ENCODE data around the gene NMS. TPM values are rescaled to one million over a fixed set of nuclear protein-coding genes. Genes with fewer than 3 reads are reported as not detected.

The NMS gene
- total and polyA plus RNA-seq, 2 of the 8 experiments (the other 6 are each of a cell fraction or from before 2014, with no cell fraction given), result not detected

- H3K9ac ChIP-seq (replicated peaks in 1 of 4; ENCODE audit: extremely low read depth in 1 of 4, low read depth in 3 of 4, low read length in 3 of 4), result no peak overlapping the region
- ChIA-PET CTCF (ENCODE audit: partially characterized antibody) (interaction anchor here (1.1 to 3.0 kb wide), 2 partner anchors 10 to 188 kb away, joined by 4 to 7 read pairs; no protein-coding TSS in a partner anchor), POLR2A (ENCODE audit: partially characterized antibody) (no interaction called here)
- H4K91ac ChIP-seq (replicated peaks; ENCODE audit: insufficient read length, low read length), result no peak overlapping the region
- no peak overlapping the region for H3K4me3 ChIP-seq (ENCODE audit: extremely low read depth in 1 of 4, insufficient read depth in 2 of 4, low read depth in 3 of 4, low read length in 4 of 4)
- H4K20me1 ChIP-seq (replicated peaks in 1 of 2; ENCODE audit: control insufficient read depth in 1 of 2, insufficient read depth in 2 of 2, low read length in 2 of 2), result no peaks in the 10 kb centered on the region
- H3K36me3 ChIP-seq (ENCODE audit: control insufficient read depth in 2 of 4, insufficient read depth in 4 of 4, low read length in 3 of 4), result no peaks in the 10 kb centered on the region
- no peak overlapping the region for H3K14ac ChIP-seq (ENCODE audit: insufficient read length)
- no peak overlapping the region; the same call in 1 of the 2 replicates for H4K8ac ChIP-seq (ENCODE audit: extremely low read depth, insufficient read depth, low read length)
- no peak overlapping the region for H3K56ac ChIP-seq (replicated peaks; ENCODE audit: insufficient read length, low read depth, low read length)
- no peaks in the 10 kb centered on the region for H3K79me1 ChIP-seq (ENCODE audit: low read depth, low read length)
- no peak overlapping the region for H3K27ac ChIP-seq (ENCODE audit: low read depth, low read length)
- WGBS, 2 experiments (ENCODE audit: extremely low coverage in 1 of 2, insufficient coverage in 1 of 2, insufficient read length in 1 of 2, insufficient replicate concordance in 2 of 2, low coverage in 1 of 2, low lambda C conversion rate in 2 of 2, missing lambda C conversion rate in 1 of 2), result 92% methylated on average over 4 of the region's 5 CpGs; no CpG with 5 or more reads in 1 of the 2 experiments
- no peak overlapping the region for H3K4me2 ChIP-seq (ENCODE audit: insufficient read depth in 1 of 2, low read depth in 2 of 2, low read length in 2 of 2)
- H3K23me2 ChIP-seq (ENCODE audit: low read depth, low read length), result no peaks in the 10 kb centered on the region
- no peak for DNase-seq (ENCODE audit: low read depth in 1 of 2, low spot score in 2 of 2)
- H2BK120ac ChIP-seq (replicated peaks; ENCODE audit: low read depth, low read length), result no peak overlapping the region
- H3K79me2 ChIP-seq (ENCODE audit: control insufficient read depth in 1 of 2, insufficient read depth in 2 of 2, low read length in 2 of 2), result no peaks in the 10 kb centered on the region
- no peaks in the 10 kb centered on the region for H3K4me1 ChIP-seq (replicated peaks in 1 of 4; ENCODE audit: control insufficient read depth in 3 of 4, insufficient read depth in 4 of 4, low read length in 3 of 4)
- H2BK5ac ChIP-seq (ENCODE audit: low read depth, low read length), result no peak overlapping the region
- no peak overlapping the region for H2BK20ac ChIP-seq (ENCODE audit: low read length)
- H3K4ac ChIP-seq (replicated peaks; ENCODE audit: insufficient read length, low read depth, low read length), result no peak overlapping the region
- FAIRE-seq, result no peak
- H2AFZ ChIP-seq (ENCODE audit: low read length), result no peak overlapping the region
- H3K27me3 ChIP-seq (replicated peaks in 1 of 4; ENCODE audit: control insufficient read depth in 3 of 4, extremely low read depth in 1 of 4, insufficient read depth in 3 of 4, low read length in 3 of 4), result no peaks in the 10 kb centered on the region
- H3K23ac ChIP-seq (ENCODE audit: insufficient read length), result no peak overlapping the region
- no peak overlapping the region for H3K18ac ChIP-seq (ENCODE audit: extremely low read depth, low read length)
- TF ChIP-seq CHD2 (IDR thresholded peaks at IDR 0.05; ENCODE audit: low read length), result no peak
- TF ChIP-seq EGR1 (IDR thresholded peaks at IDR 0.05; ENCODE audit: borderline replicate concordance, low read depth, low read length), result no peak
- TF ChIP-seq CBX5 (IDR thresholded peaks at IDR 0.05; ENCODE audit: low read depth, low read length), result no peak
- TF ChIP-seq KDM5A (IDR thresholded peaks at IDR 0.05; ENCODE audit: low read length), result no peak
- no peak for TF ChIP-seq SP4 (IDR thresholded peaks at IDR 0.05; ENCODE audit: low read length)
- TF ChIP-seq CBX8 (IDR thresholded peaks at IDR 0.05; ENCODE audit: borderline replicate concordance, low read depth, low read length), result no peak
- no peak for TF ChIP-seq BRCA1 (IDR thresholded peaks at IDR 0.05; ENCODE audit: low read depth, low read length)
- no peak overlapping the region for H2AK5ac ChIP-seq (ENCODE audit: low read depth, low read length)
- H3K9me3 ChIP-seq (ENCODE audit: insufficient read depth in 2 of 2, low read depth in 1 of 2, low read length in 1 of 2), result peaks cover 13 to 23% of the 10 kb centered on the region in 2 experiments; a peak in 3 of 4 replicates
- no peak overlapping the region for H4K5ac ChIP-seq (ENCODE audit: insufficient read length, low read depth, low read length)
- H2BK15ac ChIP-seq (ENCODE audit: low read length), result no peak overlapping the region
- no peak overlapping the region for H2BK12ac ChIP-seq (ENCODE audit: low read depth, low read length)
Measured at GRCh38 chr2:100451092-100451491, 19.2 kb upstream of the NMS start.

Measured in H1 (cell line).